Measurements from ENCODE around the gene FAM98C.
"Not testable (repeated sequence)": the region's sequence is repeated elsewhere in the genome, so short reads cannot be mapped to it uniquely, and the experiment has no call there.

DNA sequence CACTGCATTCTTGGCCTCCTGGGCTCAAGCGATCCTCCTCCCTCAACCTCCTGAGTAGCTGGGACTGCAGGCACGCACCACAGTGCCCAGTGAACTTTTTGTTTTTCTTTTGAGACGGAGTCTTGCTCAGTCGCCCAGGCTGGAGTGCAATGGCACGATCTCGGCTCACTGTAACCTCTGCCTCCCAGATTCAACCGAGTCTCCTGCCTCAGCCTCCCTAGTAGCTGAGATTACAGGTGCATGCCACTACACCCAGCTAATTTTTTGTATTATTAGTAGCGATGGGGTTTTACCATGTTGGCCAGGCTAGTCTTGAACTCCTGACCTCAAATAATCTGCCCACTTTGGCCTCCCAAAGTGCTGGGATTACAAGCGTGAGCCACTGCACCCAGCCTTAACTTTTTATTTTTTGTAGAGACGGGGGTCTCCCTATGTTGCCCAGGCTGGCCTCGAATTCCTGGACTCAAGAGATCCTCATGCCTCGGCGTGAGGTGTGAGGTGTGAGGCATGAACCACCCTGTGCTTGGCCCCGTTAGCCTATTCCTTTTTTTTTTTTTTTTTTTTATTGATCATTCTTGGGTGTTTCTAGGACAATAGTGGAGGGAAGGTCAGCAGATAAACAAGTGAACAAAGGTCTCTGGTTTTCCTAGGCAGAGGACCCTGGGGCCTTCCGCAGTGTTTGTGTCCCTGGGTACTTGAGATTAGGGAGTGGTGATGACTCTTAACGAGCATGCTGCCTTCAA, 39.8 kb upstream of the FAM98C start:
- TF ChIP-seq, protein P1, sequence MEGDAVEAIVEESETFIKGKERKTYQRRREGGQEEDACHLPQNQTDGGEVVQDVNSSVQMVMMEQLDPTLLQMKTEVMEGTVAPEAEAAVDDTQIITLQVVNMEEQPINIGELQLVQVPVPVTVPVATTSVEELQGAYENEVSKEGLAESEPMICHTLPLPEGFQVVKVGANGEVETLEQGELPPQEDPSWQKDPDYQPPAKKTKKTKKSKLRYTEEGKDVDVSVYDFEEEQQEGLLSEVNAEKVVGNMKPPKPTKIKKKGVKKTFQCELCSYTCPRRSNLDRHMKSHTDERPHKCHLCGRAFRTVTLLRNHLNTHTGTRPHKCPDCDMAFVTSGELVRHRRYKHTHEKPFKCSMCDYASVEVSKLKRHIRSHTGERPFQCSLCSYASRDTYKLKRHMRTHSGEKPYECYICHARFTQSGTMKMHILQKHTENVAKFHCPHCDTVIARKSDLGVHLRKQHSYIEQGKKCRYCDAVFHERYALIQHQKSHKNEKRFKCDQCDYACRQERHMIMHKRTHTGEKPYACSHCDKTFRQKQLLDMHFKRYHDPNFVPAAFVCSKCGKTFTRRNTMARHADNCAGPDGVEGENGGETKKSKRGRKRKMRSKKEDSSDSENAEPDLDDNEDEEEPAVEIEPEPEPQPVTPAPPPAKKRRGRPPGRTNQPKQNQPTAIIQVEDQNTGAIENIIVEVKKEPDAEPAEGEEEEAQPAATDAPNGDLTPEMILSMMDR (IDR thresholded peaks at IDR 0.05; ENCODE audit: low read length), result not testable (repeated sequence)
- not testable (repeated sequence) for TF ChIP-seq EZH2 (IDR thresholded peaks at IDR 0.05; ENCODE audit: borderline replicate concordance, low read length)
